GM15510 (cell line): Measurements from ENCODE around the gene RAP1A.

ENCODE experiments used
- POLR2A ChIP-seq: IDR thresholded peaks from 3 replicates; pipeline ENCODE4 v1.6.1; 2011; ENCODE audit warnings: borderline replicate concordance; ENCODE audit not compliant: insufficient read length; ENCODE audit errors: extremely low read depth

The RAP1A gene

DNA sequence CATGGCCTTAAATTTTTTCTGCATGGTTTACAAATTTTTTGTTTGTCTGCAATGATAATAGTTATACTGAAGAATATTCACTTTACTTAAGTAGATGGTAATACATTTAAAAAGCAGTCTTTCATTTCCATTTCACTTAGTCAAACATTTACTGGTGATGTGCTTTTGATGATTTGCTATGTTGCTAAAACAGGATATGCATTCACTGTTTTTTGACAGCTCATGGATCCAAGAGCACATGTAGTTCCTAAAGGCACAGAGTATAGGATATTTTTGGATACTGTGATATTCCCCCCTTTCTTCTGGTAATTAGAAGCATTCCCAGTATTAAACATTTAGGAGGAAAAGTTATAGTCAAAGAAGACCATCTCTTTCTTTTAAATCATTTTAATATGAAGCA is 45.9 kb downstream of the RAP1A start:
- TF ChIP-seq POLR2A = no peak

DNA sequence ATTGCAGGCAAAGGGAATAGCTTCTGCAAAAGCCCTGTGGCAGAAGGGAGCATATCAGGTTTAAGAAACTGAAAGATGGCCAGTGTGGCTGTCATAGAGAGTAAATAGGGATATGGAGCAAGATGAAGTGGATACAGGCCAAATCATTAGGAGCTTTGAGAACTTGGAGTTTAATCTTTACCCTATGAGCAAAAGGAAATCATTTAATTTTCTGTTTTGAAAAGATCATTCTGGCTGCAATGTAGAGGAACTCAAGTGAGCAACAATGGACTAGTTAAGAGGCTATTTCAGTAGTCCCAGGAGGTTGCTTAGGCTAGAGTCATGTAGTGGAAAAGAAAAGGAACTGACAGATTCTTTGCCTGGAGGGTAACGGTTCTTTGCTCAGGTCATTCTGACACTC is 47.2 kb downstream of the RAP1A start:
- no peak for TF ChIP-seq POLR2A

DNA sequence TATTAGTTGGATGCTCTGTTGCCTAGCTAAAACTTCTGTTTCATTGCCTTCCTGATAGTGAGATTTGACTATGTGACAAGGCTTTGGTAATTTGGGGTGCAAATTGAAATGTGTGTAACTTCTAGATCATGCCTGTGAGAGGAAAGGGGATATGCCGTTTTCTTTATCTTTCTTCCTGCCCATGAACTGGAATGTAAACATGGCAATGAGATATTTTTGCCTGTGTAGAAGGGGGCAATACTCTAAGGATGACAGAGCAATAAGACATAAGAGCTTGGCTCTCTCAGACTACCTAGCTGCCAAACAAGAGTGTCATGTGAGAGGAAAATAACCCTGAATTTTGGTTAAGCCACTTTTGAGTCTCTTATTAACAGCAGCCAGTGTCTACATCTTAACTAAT is 49.7 kb downstream of the RAP1A start:
- no peak for TF ChIP-seq POLR2A

DNA sequence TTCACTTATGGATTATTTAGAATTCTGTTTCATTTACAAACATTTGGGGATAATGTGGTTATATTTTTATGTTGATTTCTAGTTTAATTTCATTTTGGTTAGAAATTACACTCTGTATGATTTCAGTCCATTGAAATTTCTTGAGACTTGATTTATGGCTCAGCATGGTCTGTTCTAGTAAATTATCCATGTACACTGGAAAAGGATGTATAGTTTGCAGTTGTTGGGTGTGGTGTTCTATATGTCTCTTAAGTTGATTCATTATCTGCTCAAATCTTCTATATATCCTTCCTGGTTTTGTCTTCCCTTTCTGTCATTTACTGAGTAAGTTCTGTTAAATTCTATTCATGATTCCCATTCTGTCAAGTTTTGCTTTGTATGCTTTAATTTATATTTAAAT is 52.3 kb downstream of the RAP1A start:
- no peak for TF ChIP-seq POLR2A

DNA sequence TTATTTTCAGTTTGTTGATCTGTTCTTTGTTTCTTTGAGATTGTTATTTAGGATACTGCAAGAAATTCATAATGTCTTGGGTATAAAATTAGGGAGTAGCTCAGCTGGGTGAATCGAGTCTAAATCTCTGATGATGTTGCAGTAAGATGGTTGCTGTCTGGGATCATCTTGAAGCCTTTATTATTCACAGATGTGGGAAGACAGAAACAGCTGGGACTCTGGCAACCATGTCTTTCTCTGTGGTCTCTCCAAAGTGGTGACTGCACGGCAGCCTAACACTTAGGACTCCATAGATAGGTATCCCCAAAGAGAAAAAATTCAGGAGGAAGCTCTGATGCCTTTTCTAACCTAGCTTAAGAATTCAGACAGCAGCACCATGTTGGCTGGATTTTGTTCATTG is 52.7 kb downstream of the RAP1A start:
- no peak for TF ChIP-seq POLR2A

DNA sequence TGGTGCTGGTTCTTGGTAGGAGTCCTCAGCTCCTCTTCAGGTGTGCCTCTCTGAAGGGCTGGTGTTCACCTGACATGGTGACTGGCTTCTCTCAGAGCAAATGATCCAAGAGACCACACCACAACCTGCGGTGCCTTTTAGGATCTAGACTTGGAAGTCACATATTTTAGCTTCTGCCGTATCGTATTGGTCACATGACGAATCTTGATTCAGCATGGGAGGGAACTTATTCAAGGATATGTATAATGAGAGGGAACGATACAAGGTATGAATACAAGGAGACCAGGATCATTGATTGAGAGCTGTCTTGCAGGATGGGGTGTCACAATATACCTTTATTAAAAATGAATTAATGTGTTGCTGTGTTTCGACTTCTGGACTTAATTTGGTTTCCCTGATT is 58.0 kb downstream of the RAP1A start:
- no peak for TF ChIP-seq POLR2A

DNA sequence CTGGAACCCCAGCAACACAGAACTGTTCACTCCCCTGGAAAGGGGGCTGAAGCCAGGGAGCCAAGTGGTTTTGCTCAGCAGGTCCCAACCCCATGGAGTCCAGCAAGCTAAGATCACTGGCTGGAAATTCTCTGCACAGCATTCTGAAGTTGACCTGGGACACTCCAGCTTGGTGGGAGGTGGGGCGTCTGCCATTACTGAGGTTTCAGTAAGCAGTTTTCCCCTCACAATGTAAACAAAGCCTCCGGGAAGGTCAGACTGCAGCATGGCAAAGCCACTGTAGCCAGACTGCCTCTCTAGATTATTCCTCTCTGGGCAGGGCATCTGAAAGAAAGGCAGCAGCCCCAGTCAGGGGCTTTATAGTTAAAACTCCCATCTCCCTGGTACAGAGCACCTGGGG is 60.0 kb downstream of the RAP1A start:
- TF ChIP-seq POLR2A = no peak

DNA sequence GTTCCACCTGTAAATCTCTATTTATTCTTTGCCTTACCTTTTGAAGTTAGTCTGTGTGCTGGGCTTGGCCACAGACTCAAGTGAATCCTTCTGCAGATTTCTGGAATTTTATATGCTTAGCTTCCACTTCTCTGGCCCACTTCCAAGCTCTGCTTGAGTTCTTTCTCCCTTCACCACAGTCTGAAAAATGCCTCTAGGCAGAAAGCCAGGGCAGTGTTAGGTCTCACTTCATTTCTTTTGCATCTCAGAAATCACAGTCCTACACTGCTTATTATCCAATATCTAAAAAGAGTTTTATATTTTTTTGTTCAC is 70.7 kb downstream of the RAP1A start:
- TF ChIP-seq POLR2A = no peak

DNA sequence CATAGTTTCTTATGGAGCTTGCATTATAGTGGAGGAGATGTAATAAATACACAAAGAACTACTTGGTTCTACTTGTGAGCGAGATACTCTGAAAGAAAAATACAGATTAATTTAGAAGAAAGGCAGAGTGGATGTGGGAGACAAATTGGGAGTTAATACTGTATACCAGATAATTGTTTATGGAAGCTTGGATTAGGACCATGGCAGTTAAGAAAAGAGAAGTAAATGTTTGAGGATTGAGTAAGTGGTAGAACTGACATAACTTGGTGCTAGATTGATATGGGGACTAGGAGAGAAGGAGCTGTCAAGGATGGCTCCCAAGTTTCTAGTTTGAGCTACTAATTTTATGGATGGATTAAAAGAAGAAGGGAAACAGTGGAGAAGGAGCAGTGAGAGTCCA is 72.3 kb downstream of the RAP1A start:
- no peak for TF ChIP-seq POLR2A

DNA sequence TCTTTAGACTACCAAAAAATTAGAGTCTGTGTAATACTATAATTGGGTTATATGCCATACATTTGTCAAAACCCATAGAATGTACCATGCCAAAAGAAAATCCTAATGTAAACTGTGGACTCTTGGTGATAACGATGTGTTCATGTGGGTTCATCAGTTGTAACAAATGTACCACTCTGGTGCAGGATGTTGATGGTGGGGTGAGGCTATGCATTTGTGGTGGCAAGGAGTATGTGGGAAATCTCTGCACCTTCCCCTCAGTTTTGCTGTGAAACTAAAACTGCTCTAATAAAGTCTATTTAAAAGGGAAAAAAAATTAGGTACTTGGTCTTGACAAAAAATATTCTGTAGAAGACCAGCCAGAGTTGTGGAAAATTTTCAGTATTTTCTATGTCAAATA is 76.2 kb downstream of the RAP1A start:
- TF ChIP-seq POLR2A = no peak

DNA sequence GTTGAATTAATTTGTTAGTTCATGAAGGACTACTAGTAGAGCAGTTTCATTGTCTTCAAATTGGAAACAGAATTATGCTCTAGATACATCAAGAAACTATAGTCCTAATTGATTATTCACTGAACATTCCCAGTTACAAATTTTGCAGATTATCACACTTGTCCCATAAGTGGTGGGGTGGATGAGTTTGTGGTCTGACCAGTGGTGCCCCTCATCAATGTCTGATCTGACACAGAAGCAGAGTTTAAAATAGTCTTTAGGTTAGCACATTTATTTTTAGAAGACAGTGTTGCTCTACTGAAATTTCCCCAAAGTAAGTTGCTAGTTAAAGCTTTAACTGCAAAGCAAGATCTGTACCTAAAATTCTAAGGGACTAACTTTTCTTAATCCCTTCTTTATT is 76.7 kb downstream of the RAP1A start:
- no peak for TF ChIP-seq POLR2A

DNA sequence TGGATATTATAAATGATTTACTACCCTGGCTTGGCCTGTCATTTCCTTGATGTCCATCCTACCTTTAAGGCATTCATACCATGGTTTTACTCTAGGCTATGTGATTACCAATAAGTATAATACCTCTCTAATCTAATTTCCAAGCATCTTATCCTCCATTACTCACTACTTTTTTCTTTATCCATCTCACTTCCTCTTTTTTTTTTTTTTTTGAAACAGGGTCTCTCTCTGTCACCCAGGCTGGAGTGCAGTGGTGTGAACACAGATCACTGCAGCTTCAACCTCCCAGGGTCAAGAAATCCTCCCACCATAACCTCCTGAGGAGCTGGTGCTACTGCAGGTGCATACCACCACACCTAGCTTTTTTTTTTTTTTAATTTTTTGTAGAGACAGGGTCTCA is 79.7 kb downstream of the RAP1A start:
- TF ChIP-seq POLR2A = no peak

DNA sequence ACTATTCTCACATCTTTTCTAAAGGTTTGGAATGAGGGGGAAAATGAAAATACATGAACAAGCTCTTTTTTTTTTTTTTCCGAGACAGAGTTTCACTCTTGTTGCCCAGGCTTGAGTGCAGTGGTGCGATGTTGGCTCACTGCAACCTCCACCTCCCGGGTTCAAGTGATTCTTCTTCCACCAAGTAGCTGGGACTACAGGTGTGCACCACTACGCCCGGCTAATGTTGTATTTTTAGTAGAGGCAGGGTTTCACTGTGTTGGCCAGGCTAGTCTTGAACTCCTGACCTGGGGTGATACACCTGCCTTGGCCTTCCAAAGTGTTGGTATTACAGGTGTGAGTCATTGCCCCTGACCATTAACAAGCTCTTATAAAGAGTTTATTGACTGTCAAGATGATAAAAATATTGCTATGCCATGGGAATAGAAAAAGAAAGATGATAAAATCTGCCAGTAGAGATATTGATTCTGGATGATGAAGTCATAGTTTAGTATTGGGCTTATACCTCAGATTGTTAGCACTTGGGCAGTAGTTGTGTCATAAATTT is 83.0 kb downstream of the RAP1A start:
- no peak for TF ChIP-seq POLR2A

DNA sequence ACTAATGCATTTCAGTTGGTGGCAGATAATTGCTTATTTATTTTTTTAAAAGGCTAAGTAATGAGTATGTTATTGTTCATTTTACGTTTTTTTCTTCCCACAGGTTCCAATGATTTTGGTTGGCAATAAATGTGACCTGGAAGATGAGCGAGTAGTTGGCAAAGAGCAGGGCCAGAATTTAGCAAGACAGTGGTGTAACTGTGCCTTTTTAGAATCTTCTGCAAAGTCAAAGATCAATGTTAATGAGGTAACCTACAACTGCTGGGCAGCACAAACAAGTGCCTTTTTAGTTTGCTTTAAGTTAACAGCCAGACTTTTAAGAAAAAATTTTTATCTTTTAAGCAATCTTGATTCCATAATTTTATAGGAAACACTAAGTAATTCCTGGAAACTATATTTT is 84.7 kb downstream of the RAP1A start:
- TF ChIP-seq POLR2A = no peak

DNA sequence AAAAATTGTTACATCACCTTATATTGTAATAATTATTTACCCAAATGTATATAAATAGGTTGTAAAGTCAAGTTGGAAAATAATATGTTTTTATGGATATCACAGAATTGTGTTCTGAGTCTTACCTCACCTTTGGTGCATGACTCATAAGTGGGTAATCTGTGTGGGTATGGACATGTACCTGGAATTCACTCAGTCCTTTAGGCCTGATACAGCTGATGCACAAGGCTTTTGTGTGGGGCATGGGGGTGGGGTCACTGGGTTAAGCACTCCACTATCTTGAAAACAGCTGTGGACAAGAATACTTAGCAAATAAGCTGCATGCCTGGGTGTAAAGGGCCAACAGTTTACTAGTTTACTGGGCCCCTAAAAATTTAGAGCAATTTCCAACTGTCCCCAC is 85.2 kb downstream of the RAP1A start:
- TF ChIP-seq POLR2A = no peak

DNA sequence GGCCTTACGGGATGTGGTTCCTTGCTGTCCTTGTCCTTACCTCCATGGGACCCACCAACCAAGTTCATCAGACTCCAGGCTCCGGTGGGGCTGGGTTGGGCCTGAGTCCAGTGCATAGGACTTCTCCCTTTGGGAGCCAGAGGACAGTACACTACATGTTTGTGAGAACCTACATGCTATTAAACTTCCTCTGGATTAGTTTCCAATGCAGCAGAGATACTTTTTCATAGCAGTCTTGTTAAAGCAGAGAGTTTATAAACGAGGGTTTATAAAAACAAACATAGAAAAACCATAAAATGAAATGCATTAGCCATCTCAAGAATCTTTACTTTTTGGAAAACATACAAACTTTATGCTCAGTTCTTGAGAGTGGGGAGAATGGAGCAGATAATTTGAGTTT is 86.3 kb downstream of the RAP1A start:
- TF ChIP-seq POLR2A = no peak

DNA sequence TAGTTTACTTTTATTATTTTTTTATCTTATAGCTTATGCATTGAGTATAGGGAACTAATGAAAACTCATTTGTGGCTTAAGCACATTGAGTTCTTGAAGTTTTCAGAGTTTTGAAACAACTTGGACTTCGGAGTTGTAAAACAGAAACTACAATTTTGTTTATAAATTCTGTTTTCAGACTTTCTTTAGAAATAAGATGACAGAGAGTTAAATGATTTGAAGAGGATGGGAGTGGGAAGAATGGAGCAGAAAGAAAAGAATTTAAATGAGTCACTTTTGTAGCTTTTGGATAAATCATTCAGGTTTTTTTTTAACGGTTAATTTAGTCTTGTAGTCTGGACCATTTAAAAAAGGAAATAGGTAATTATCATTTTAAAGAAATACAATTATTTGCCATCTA is 87.3 kb downstream of the RAP1A start:
- TF ChIP-seq POLR2A = no peak
